GM12872 (cell line): Measurements from ENCODE around the gene TRAFD1.
A peak's percentile ranks its signal among the peaks of the same experiment; 100 is the strongest.

Experiments
- CTCF ChIP-seq: IDR thresholded peaks from 3 replicates; pipeline ENCODE4 v1.5.1; 2011; ENCODE audit warnings: low read depth, mild to moderate bottlenecking, low read length, moderate library complexity; ENCODE audit not compliant: insufficient read depth

TRAFD1 gene

DNA sequence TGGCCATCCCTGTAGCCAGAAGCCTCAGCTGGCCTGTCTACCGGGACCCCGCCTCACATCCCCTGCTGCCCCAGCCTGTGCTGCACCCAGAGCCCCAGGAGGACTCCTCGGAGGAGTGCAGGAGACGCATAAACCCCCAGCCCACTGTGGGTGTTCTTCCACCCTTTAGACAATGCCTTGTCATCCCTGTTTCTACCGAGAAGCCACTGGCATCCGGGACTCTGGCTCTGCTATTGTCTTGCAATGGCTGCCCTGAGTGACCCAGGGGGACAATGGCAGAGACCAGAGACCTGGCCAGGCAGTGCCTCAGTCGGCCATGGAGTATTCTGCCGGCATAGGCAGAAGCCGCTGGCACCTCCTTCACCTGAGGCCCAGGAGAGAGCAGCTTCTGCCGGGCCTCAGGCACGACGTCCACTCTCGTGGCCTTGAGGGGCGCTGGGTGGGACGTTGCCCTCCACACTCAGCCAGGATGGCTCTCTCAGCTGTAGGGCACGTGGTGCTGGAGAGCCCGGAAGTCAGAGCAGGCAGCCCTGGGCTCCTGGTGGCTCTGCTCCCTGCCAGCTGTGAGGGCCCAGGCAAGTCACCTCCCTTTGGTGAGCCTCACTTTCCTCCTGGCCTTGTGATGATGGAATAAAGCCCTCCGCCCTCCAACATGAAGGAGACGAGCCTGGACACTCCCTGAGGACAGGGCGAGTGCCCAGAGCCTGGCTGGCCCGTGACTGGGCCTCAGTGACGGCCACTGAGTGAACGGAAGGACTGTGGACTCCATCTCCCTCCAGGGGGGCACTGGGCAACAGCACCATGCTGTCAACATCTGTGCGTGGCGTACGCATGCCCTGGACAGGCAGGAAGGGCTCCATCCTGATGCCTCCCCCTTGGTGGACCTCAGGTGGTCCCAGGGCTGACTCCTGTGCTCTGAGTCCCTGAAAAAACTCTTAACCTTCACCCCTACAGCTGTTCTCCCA, 41.0 kb downstream of the TRAFD1 start:
- TF ChIP-seq CTCF = no peak

- no peak for TF ChIP-seq CTCF
These were observed 41.7 kb downstream of the TRAFD1 start for GRCh38 chr12:112167031-112167461.

DNA sequence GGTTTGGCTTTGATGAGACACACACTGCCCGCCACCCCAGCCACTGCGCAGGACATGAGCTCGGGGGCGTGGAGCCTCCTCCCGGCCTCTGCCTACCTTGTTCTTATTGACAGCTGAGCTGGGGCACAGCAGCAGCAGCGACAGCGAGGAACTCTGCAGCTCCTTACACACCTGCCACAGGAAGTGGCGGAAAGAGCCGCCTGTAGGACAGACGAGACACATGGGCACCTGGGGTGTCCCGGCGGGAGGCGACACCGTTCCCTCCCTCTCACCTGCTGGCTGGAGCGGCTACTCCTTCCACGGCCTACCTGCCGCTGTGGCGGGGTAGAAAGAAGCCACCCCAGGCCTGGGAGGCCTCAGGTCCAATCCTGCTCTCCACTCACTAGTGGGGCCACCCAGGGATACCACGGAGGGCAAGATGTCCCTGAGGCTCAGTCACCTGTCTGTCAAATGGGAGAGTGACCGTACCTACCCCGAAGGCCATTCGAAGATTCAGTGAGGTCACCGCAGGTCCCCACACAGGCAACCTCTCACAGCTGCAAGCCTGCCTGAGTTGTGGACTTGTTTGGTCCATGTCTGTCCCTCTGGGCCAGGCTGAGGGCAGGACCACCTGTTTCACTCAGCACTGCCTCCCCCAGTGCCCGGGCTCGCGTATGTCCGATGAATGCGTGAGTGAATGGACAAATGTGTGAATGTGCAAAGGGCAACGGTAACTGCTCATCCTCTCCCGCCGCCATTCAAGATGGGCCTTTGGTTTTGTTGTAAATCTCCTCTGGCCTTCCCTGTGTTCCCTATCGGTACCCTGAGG, 42.6 kb downstream of the TRAFD1 start:
- no peak for TF ChIP-seq CTCF

- TF ChIP-seq CTCF = no peak
These were observed 43.2 kb downstream of the TRAFD1 start for GRCh38 chr12:112168561-112168971.

DNA sequence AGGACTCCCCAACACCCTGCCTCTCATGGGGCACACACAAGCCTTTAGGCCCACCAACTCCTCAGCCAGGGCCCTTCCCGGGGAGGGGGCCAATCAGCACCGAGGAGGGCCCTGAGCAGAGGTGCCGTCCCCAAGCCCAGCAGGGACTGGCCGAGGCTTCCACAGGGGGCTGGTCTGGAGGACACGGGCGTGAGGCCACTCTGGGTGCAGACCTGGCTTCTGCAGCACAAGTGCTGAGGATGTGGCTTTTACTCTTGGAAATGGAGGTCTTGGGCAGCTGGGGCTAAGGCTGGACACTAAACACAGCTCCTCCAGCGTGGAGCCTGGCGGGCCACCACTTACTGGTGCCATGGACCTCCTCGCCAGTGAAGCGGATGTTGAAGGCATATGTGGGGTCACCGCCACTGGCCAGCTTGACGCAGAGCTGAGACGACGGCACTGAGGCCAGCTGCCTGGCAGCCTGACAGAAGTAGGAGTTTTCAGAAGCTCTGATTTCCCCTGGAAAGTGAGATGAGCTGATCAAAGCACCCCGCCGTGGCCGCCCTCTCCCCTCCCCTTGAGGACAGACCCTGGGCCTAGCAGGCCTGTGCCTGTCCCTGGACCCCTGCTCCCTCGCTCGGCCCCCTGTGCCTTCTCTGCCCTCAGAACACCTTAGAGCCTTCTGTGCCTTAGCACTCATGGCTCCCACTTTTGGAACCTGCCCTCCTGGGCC, 44.0 kb downstream of the TRAFD1 start:
- no peak for TF ChIP-seq CTCF

DNA sequence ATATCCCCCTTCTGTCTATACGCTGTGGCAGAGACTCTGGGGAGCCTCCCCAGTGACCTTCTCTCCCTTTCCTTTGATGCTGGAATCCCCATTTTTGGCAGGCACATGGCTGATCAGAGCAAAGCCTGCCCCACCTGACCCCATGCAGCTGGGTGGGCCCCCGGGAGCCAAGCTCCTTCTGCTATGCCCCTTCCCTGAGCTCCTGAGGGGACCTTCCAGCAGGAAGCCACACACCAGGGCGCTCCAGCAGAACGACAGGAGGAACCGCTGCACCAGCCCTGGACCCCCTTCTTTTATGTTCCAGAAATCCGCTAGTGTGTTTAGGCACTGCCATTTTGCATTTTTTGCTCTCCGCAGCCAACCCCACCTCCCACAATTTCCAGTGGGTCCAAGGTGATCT, 44.6 kb downstream of the TRAFD1 start:
- no peak for TF ChIP-seq CTCF

DNA sequence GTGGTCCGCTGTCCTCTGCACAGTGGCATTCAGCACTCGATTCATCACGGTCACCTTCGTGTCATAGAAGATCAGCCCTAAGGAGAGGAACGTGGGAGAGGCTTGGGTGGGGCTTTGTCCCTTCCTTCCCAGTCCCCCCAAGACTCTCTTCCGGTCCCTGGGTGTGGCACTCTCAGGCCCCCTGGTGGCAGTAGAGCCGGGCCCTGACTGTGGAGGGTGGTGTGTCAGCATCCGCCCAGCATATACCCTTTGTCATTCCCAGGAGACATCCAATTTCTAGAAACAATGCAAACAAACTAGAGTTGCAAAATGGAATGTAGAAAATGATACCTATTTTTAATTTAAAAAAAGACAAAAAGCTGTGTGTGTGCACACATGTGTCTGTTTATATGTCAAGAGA, 45.0 kb downstream of the TRAFD1 start:
- TF ChIP-seq CTCF = peak; percentile 51
